Testis (tissue), 2 donors: Measurements from ENCODE around the gene DAB2.

Source experiments
- POLR2A ChIP-seq: fragments of 450-650 bp; IDR thresholded peaks from one replicate; pipeline ENCODE4 v1.6.1; 2017; ENCODE audit warnings: antibody characterized with exemption, mild to moderate bottlenecking, moderate library complexity
- TF ChIP-seq, protein P1 (sequence below), 3 experiments: fragments of 450-650 bp in 2 of 3; fragments of 200-600 bp in 1 of 3; sonication (generic) in 1 of 3; IDR thresholded peaks; one replicate each; pipeline ENCODE4 v1.5.1; 2016 to 2019; ENCODE audit warnings: antibody characterized with exemption in 3 of 3, mild to moderate bottlenecking in 2 of 3, moderate library complexity in 1 of 3

DNA sequence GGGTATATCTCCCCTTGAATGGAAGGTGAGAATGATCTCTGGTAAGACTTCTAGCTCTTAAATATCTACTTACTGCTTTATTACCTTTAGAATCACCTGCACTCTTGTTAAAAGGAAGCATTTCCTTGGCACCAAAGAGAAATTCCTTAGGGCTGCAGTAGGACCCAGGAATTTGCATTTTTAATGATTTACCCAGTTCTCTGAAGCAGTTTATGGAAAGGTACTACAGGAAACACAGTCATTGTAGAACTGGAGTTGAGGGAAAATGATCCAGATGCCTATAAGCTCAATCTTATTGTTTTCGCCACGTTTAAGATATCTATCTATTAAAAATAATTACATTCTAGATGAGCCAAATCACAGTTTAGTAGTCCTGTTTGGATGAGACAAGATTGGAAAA lies 51.0 kb downstream of the DAB2 start:
- TF ChIP-seq, protein P1, sequence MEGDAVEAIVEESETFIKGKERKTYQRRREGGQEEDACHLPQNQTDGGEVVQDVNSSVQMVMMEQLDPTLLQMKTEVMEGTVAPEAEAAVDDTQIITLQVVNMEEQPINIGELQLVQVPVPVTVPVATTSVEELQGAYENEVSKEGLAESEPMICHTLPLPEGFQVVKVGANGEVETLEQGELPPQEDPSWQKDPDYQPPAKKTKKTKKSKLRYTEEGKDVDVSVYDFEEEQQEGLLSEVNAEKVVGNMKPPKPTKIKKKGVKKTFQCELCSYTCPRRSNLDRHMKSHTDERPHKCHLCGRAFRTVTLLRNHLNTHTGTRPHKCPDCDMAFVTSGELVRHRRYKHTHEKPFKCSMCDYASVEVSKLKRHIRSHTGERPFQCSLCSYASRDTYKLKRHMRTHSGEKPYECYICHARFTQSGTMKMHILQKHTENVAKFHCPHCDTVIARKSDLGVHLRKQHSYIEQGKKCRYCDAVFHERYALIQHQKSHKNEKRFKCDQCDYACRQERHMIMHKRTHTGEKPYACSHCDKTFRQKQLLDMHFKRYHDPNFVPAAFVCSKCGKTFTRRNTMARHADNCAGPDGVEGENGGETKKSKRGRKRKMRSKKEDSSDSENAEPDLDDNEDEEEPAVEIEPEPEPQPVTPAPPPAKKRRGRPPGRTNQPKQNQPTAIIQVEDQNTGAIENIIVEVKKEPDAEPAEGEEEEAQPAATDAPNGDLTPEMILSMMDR (IDR thresholded peaks at IDR 0.05): no peak
- TF ChIP-seq POLR2A: no peak
